Tibial artery (tissue), 4 donors: ENCODE results near the gene SSH3.
A peak's percentile ranks its signal among the peaks of the same experiment; 100 is the strongest.

Source experiments
- DNase-seq, 2 donors: peaks; one replicate each; pipeline ENCODE4 v3.0.0-alpha.2; 2019
- H3K27ac ChIP-seq, 2 donors: fragments of 200-600 bp; sonication (generic) in 1 of 2; 1 replicate in 1 of 2; 2 replicates in 1 of 2; pipeline ENCODE4 v1.5.1; 2018 to 2019; ENCODE audit warnings: mild to moderate bottlenecking in 1 of 2
- H3K27me3 ChIP-seq, 2 donors: fragments of 200-600 bp; sonication (generic) in 1 of 2; one replicate each; pipeline versions ENCODE4 v1.5.1 to v1.6.0; 2016 to 2019
- H3K36me3 ChIP-seq, 3 donors: fragments of 200-600 bp; sonication (generic) in 2 of 3; one replicate each; pipeline ENCODE4 v1.5.1; 2016 to 2019; ENCODE audit warnings: mild to moderate bottlenecking in 2 of 3
- H3K4me1 ChIP-seq, 4 donors: fragments of 200-600 bp; sonication (generic) in 2 of 4; 1 replicate in 3 of 4; 2 replicates in 1 of 4; pipeline ENCODE4 v1.5.1; 2016 to 2019
- H3K4me3 ChIP-seq, 2 donors: fragments of 200-600 bp; sonication (generic) in 1 of 2; 1 replicate in 1 of 2; 2 replicates in 1 of 2; pipeline ENCODE4 v1.5.1; 2018 to 2019; ENCODE audit warnings: mild to moderate bottlenecking in 2 of 2
- H3K9me3 ChIP-seq, 3 donors: fragments of 200-600 bp; sonication (generic) in 1 of 3; one replicate each; pipeline ENCODE4 v1.5.1; 2016 to 2019
- CTCF ChIP-seq, 2 experiments: fragments of 200-600 bp in 1 of 2; fragments of 450-650 bp in 1 of 2; IDR thresholded peaks; one replicate each; pipeline ENCODE4 v1.5.1; 2017 to 2019; ENCODE audit warnings: antibody characterized with exemption in 2 of 2, mild to moderate bottlenecking in 1 of 2, moderate library complexity in 1 of 2
- intact Hi-C: fragments of 100-400 bp; cut with DNase I; formaldehyde crosslinking; loops from one replicate; pipeline ENCODE4 v1.15.0; 2023; ENCODE audit warnings: low total_unique reads

SSH3 gene

GRCh38 chr11:67266449-67267187 lies 36.7 kb upstream of the SSH3 start, which contains the start of gene GRK2:
GRK2 (plus strand) TSS chr11:67266473; CDS start chr11:67266700, 227 bp downstream.
- Histone ChIP-seq H3K36me3 (peaks cover 0 to 13% (median 0%) of the 10 kb centered on the region in 3 donors), H3K27me3 (no peaks in the 10 kb centered on the region), H3K4me1 (peaks cover 0 to 73% (median 68%) of the 10 kb centered on the region in 4 donors), H3K27ac (peak within 1 kb of the TSS; percentile 90 to 93), H3K9me3 (no peaks in the 10 kb centered on the region), H3K4me3 (peak within 1 kb of the TSS; percentile 88 to 94)
- peak in 1 of 2 donors; percentile 70 for DNase-seq
- intact Hi-C loops = loop anchor here (1.0 to 10.0 kb wide), 2 partner anchors 51 to 108 kb away; partner anchors contain the start of gene CLCF1
- no peak for TF ChIP-seq CTCF (IDR thresholded peaks at IDR 0.05)

- H3K36me3 ChIP-seq = peaks cover 0 to 13% (median 0%) of the 10 kb centered on the region in 3 donors
- intact Hi-C loops = loop anchor here (10.0 kb wide), 1 partner anchor 107 kb away; the partner anchor contains the start of gene CLCF1
- H3K27me3 ChIP-seq = no peaks in the 10 kb centered on the region
- no peaks in the 10 kb centered on the region for H3K9me3 ChIP-seq
- DNase-seq = peak in 1 of 2 donors; percentile 79
- H3K4me1 ChIP-seq = peaks cover 0 to 73% (median 70%) of the 10 kb centered on the region in 4 donors
- H3K27ac ChIP-seq = peak overlapping the region; percentile 90 to 93
- peak overlapping the region; percentile 88 to 94 for H3K4me3 ChIP-seq
- TF ChIP-seq CTCF (IDR thresholded peaks at IDR 0.05) = no peak
Observed at GRCh38 chr11:67267188-67268080, 35.9 kb upstream of the SSH3 start.

GRCh38 chr11:67268081-67268961 lies 35.0 kb upstream of the SSH3 start:
- H3K27me3 ChIP-seq = no peaks in the 10 kb centered on the region
- intact Hi-C loops = loop anchor here (10.0 kb wide), 1 partner anchor 106 kb away; the partner anchor contains the start of gene CLCF1
- peaks cover 0 to 13% (median 0%) of the 10 kb centered on the region in 3 donors for H3K36me3 ChIP-seq
- TF ChIP-seq CTCF (IDR thresholded peaks at IDR 0.05) = no peak
- no peaks in the 10 kb centered on the region for H3K9me3 ChIP-seq
- peak overlapping the region; percentile 90 to 93 for H3K27ac ChIP-seq
- peak overlapping the region; percentile 88 to 94 for H3K4me3 ChIP-seq
- H3K4me1 ChIP-seq = peaks cover 0 to 73% (median 70%) of the 10 kb centered on the region in 4 donors
- DNase-seq = peak; percentile 54 to 72

- peak in 1 of 2 donors; percentile 54 for DNase-seq
- Histone ChIP-seq H3K4me1 (peaks cover 0 to 76% (median 73%) of the 10 kb centered on the region in 4 donors), H3K9me3 (no peaks in the 10 kb centered on the region), H3K36me3 (peaks cover 0 to 13% (median 0%) of the 10 kb centered on the region in 3 donors), H3K4me3 (peak overlapping the region in 1 of 2 donors; percentile 25), H3K27me3 (no peaks in the 10 kb centered on the region), H3K27ac (peak overlapping the region; percentile 90 to 93)
- intact Hi-C loops = loop anchor here (10.0 kb wide), 1 partner anchor 106 kb away; the partner anchor contains the start of gene CLCF1
- no peak for TF ChIP-seq CTCF (IDR thresholded peaks at IDR 0.05)
Observed at GRCh38 chr11:67268962-67269268, 34.4 kb upstream of the SSH3 start.
